Trophoblast cell (in vitro differentiated cells and primary cell): Measurements from ENCODE around the gene SMYD3.

Experiments used
- DNase-seq, 2 donors: peaks; one replicate each; pipeline ENCODE4 v3.0.0-alpha.2; 2016
- H2AFZ ChIP-seq: 2 replicates; pipeline ENCODE4 v1.6.1; 2013; ENCODE audit warnings: low read length, moderate library complexity, mild to moderate bottlenecking; ENCODE audit not compliant: insufficient read depth, poor library complexity
- H2AK5ac ChIP-seq: 2 replicates; pipeline ENCODE4 v1.6.1; 2013; ENCODE audit warnings: mild to moderate bottlenecking, low read length
- H2BK120ac ChIP-seq: 2 replicates; pipeline ENCODE4 v1.6.1; 2013; ENCODE audit warnings: low read length, mild to moderate bottlenecking, moderate library complexity; ENCODE audit not compliant: insufficient read depth, poor library complexity
- H2BK12ac ChIP-seq: 2 replicates; pipeline ENCODE4 v1.6.1; 2013; ENCODE audit warnings: mild to moderate bottlenecking, low read length, moderate library complexity
- H2BK5ac ChIP-seq: 2 replicates; pipeline ENCODE4 v1.6.1; 2013; ENCODE audit warnings: low read length, low read depth, moderate library complexity, mild to moderate bottlenecking; ENCODE audit not compliant: poor library complexity
- H3K14ac ChIP-seq: 2 replicates; pipeline ENCODE4 v1.6.1; 2013; ENCODE audit warnings: mild to moderate bottlenecking, low read length
- H3K18ac ChIP-seq: 2 replicates; pipeline ENCODE4 v1.6.1; 2013; ENCODE audit warnings: mild to moderate bottlenecking, low read length
- H3K23ac ChIP-seq: 2 replicates; pipeline ENCODE4 v1.6.1; 2013; ENCODE audit warnings: low read length
- H3K27ac ChIP-seq: 2 replicates; pipeline ENCODE4 v1.5.1; 2013; ENCODE audit warnings: low read depth, mild to moderate bottlenecking, inconsistent platforms, low read length, moderate library complexity
- H3K27me3 ChIP-seq: 2 replicates; pipeline ENCODE4 v1.6.1; 2013; ENCODE audit warnings: inconsistent platforms, mild to moderate bottlenecking, low read length, moderate library complexity; ENCODE audit not compliant: insufficient read depth
- H3K36me3 ChIP-seq, 2 experiments: 1 replicate in 1 of 2; 2 replicates in 1 of 2; pipeline ENCODE4 v1.6.1; 2013; ENCODE audit warnings: low read length in 2 of 2, mild to moderate bottlenecking in 2 of 2, moderate library complexity in 1 of 2; ENCODE audit not compliant: insufficient read depth in 2 of 2, control insufficient read depth in 1 of 2
- H3K4ac ChIP-seq: 2 replicates; pipeline ENCODE4 v1.6.1; 2013; ENCODE audit warnings: low read depth, mild to moderate bottlenecking, low read length, moderate library complexity
- H3K4me1 ChIP-seq, 2 experiments: 1 replicate in 1 of 2; 2 replicates in 1 of 2; pipeline ENCODE4 v1.6.1; 2013; ENCODE audit warnings: low read length in 2 of 2, mild to moderate bottlenecking in 2 of 2, moderate library complexity in 1 of 2; ENCODE audit not compliant: insufficient read depth in 2 of 2, control insufficient read depth in 1 of 2
- H3K4me2 ChIP-seq: 2 replicates; pipeline ENCODE4 v1.6.1; 2013; ENCODE audit warnings: inconsistent platforms, mild to moderate bottlenecking, low read length, moderate library complexity
- H3K4me3 ChIP-seq: 2 replicates; pipeline ENCODE4 v1.5.1; 2013; ENCODE audit warnings: mild to moderate bottlenecking, low read depth, low read length, inconsistent platforms
- H3K79me1 ChIP-seq: one replicate; pipeline ENCODE4 v1.6.1; 2013; ENCODE audit warnings: low read length
- H3K79me2 ChIP-seq: 2 replicates; pipeline ENCODE4 v1.6.1; 2013; ENCODE audit warnings: low read length, mild to moderate bottlenecking; ENCODE audit not compliant: control insufficient read depth, insufficient read depth, poor library complexity
- H3K9ac ChIP-seq: 2 replicates; pipeline ENCODE4 v1.6.1; 2013; ENCODE audit warnings: mild to moderate bottlenecking, low read length
- H3K9me3 ChIP-seq: 2 replicates; pipeline ENCODE4 v1.6.1; 2013; ENCODE audit warnings: low read depth, mild to moderate bottlenecking, control low read depth, inconsistent platforms, low read length; ENCODE audit not compliant: insufficient read depth
- H4K12ac ChIP-seq: 2 replicates; pipeline ENCODE4 v1.6.1; 2013; ENCODE audit warnings: low read depth, mild to moderate bottlenecking, low read length, moderate library complexity
- H4K8ac ChIP-seq: 2 replicates; pipeline ENCODE4 v1.6.1; 2013; ENCODE audit warnings: low read depth, mild to moderate bottlenecking, low read length, moderate library complexity
- H4K91ac ChIP-seq: one replicate; pipeline ENCODE4 v1.6.1; 2013; ENCODE audit warnings: low read depth, mild to moderate bottlenecking, low read length, moderate library complexity
- WGBS: extraction: QIAGEN DNeasy Blood & Tissue Kit; methylation state at CpG from one replicate; pipeline ENCODE4 v1.1.7; 2013; ENCODE audit warnings: missing lambda C conversion rate; ENCODE audit not compliant: insufficient read length, insufficient coverage; ENCODE audit errors: extremely low coverage; 5-methylcytosine and 5-hydroxymethylcytosine counted together

Gene SMYD3

GRCh38 chr1:246281639-246282038 lies 225.4 kb downstream of the SMYD3 start:
- peaks cover 2% of the 10 kb centered on the region for H3K79me2 ChIP-seq
- no peak overlapping the region for H2AFZ ChIP-seq
- no peak overlapping the region for H3K23ac ChIP-seq
- no peak overlapping the region for H4K8ac ChIP-seq
- H4K12ac ChIP-seq: no peak overlapping the region
- H3K4ac ChIP-seq: no peak overlapping the region
- H2BK12ac ChIP-seq: no peak overlapping the region
- H2AK5ac ChIP-seq: no peak overlapping the region
- H3K36me3 ChIP-seq: no peaks in the 10 kb centered on the region
- H3K79me1 ChIP-seq: peaks cover 5% of the 10 kb centered on the region
- H3K9ac ChIP-seq: no peak overlapping the region
- H3K27me3 ChIP-seq: no peaks in the 10 kb centered on the region
- H4K91ac ChIP-seq: no peak overlapping the region
- no peak overlapping the region for H3K27ac ChIP-seq
- no peak for DNase-seq
- H2BK5ac ChIP-seq: no peak overlapping the region
- H2BK120ac ChIP-seq: no peak overlapping the region
- H3K9me3 ChIP-seq: no peaks in the 10 kb centered on the region
- WGBS: no CpG with 5 or more reads among the region's 1 CpG
- H3K4me3 ChIP-seq: no peak overlapping the region
- peaks cover 5 to 6% of the 10 kb centered on the region in 2 experiments for H3K4me1 ChIP-seq
- H3K14ac ChIP-seq: no peak overlapping the region
- H3K18ac ChIP-seq: no peak overlapping the region
- H3K4me2 ChIP-seq: no peak overlapping the region

GRCh38 chr1:246281195-246281594 lies 225.9 kb downstream of the SMYD3 start:
- Histone ChIP-seq H2BK5ac (no peak overlapping the region), H3K9ac (no peak overlapping the region), H3K79me1 (peaks cover 5% of the 10 kb centered on the region), H4K91ac (no peak overlapping the region), H2BK12ac (peak overlapping the region; percentile 54), H3K23ac (no peak overlapping the region), H3K4me2 (no peak overlapping the region), H3K18ac (no peak overlapping the region), H3K4me1 (peaks cover 5 to 6% of the 10 kb centered on the region in 2 experiments), H4K8ac (no peak overlapping the region), H3K27me3 (no peaks in the 10 kb centered on the region), H3K4me3 (no peak overlapping the region), H3K79me2 (peaks cover 2% of the 10 kb centered on the region), H3K9me3 (no peaks in the 10 kb centered on the region), H2AFZ (no peak overlapping the region), H3K14ac (no peak overlapping the region), H3K27ac (no peak overlapping the region), H3K36me3 (no peaks in the 10 kb centered on the region), H4K12ac (no peak overlapping the region), H2AK5ac (no peak overlapping the region), H3K4ac (no peak overlapping the region), H2BK120ac (no peak overlapping the region)
- no CpG with 5 or more reads among the region's 4 CpGs for WGBS
- no peak for DNase-seq

GRCh38 chr1:246280551-246280950 lies 226.5 kb downstream of the SMYD3 start:
- Histone ChIP-seq H3K9ac (no peak overlapping the region), H4K12ac (no peak overlapping the region), H3K79me1 (peaks cover 5% of the 10 kb centered on the region), H3K14ac (no peak overlapping the region), H3K4me3 (no peak overlapping the region), H3K79me2 (peaks cover 2% of the 10 kb centered on the region), H4K8ac (no peak overlapping the region), H3K27ac (no peak overlapping the region), H2AFZ (no peak overlapping the region), H3K27me3 (no peaks in the 10 kb centered on the region), H2AK5ac (no peak overlapping the region), H2BK5ac (no peak overlapping the region), H3K9me3 (no peaks in the 10 kb centered on the region), H2BK120ac (no peak overlapping the region), H4K91ac (peak overlapping the region; percentile 47), H3K4me2 (no peak overlapping the region), H3K4ac (no peak overlapping the region), H3K36me3 (no peaks in the 10 kb centered on the region), H3K18ac (no peak overlapping the region), H2BK12ac (no peak overlapping the region), H3K4me1 (peaks cover 5 to 6% of the 10 kb centered on the region in 2 experiments), H3K23ac (no peak overlapping the region)
- peak in 1 of 2 donors; percentile 54 for DNase-seq
- WGBS: no CpG with 5 or more reads among the region's 3 CpGs

GRCh38 chr1:246279402-246279801 lies 227.7 kb downstream of the SMYD3 start:
- Histone ChIP-seq H3K36me3 (no peaks in the 10 kb centered on the region), H4K12ac (no peak overlapping the region), H4K8ac (no peak overlapping the region), H3K18ac (no peak overlapping the region), H3K4me1 (peaks cover 5 to 6% of the 10 kb centered on the region in 2 experiments), H3K9ac (no peak overlapping the region), H3K79me2 (peaks cover 2% of the 10 kb centered on the region), H3K79me1 (peaks cover 5% of the 10 kb centered on the region), H4K91ac (peak overlapping the region; percentile 5), H2BK120ac (no peak overlapping the region), H3K23ac (no peak overlapping the region), H3K27ac (no peak overlapping the region), H3K4me3 (no peak overlapping the region), H3K4ac (no peak overlapping the region), H2AFZ (no peak overlapping the region), H3K14ac (no peak overlapping the region), H3K4me2 (no peak overlapping the region), H3K9me3 (no peaks in the 10 kb centered on the region), H2BK12ac (peak overlapping the region; percentile 70), H2BK5ac (no peak overlapping the region), H3K27me3 (no peaks in the 10 kb centered on the region), H2AK5ac (no peak overlapping the region)
- DNase-seq: no peak
- WGBS: no CpG with 5 or more reads among the region's 5 CpGs
